GM12872 (cell line): ENCODE results near the gene VIPR2.

Source experiments
- CTCF ChIP-seq: IDR thresholded peaks from 3 replicates; pipeline ENCODE4 v1.5.1; 2011; ENCODE audit warnings: low read depth, mild to moderate bottlenecking, low read length, moderate library complexity; ENCODE audit not compliant: insufficient read depth

VIPR2 gene

GRCh38 chr7:159031135-159031701, 113.4 kb downstream of the VIPR2 start:
- no peak for TF ChIP-seq CTCF

- no peak for TF ChIP-seq CTCF
Observed at GRCh38 chr7:159030490-159031134, 114.1 kb downstream of the VIPR2 start.

GRCh38 chr7:159028508-159029401, 115.9 kb downstream of the VIPR2 start:
- TF ChIP-seq CTCF: no peak

GRCh38 chr7:159027789-159028507, 116.7 kb downstream of the VIPR2 start:
- no peak for TF ChIP-seq CTCF

GRCh38 chr7:159027056-159027788, 117.4 kb downstream of the VIPR2 start:
- no peak for TF ChIP-seq CTCF

DNA sequence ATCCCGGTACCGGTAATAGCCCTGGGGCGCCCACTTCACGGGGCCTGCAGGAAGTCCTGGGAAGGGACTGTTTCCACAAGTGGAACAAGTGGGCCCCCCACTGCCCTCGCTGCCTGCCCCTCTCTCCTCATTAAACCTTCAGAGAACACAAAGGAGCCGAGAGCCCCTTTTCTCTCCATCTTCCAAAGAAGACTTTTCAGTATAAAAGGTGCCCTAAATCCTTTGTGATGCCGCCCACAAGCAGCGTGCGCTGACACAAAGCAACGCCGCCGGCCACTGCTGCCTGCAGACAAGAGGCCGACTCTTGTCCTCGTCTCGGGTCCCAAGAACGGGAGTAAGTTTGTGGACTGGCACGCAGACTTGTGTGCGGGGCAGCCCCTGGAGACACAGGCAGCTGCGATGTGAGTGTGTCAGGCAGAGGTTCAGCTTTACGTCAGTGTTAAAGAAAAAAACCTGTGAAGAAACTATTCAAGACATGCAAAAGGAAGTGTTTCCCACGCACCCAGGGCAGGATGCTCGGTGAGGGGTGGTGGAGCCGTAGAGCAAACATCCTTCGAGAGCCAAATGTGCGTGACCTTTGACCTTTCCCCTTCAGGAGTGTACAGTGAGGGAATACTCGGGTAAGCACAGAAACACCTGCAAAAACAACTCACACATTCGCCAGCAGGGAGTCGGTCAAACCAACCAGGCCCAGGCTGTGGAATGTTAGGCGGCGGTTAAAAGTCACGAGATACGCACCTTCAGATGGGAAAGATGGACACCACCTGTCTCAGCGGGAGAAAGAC, 118.2 kb downstream of the VIPR2 start:
- no peak for TF ChIP-seq CTCF
